A673 (cell line): ENCODE data around the gene DAB2IP. TPM values are rescaled to one million over a fixed set of nuclear protein-coding genes. Genes with fewer than 3 reads are reported as not detected.

Experiments
- BruUV-seq: library from RNA; stranded (reverse); fragments of 400-500 nt; replicated peaks from 2 replicates; lab custom pipeline; 2021; lab: Mats Ljungman, UMichigan
- CTCF ChIA-PET: fragments of 300-600 bp; sonication (Branson Sonifier 250); formaldehyde crosslinking; loops from one replicate; lab custom pipeline; 2022; ENCODE audit warnings: antibody characterized with exemption; lab: Charles Lee
- POLR2A ChIA-PET: fragments of 300-600 bp; sonication (Branson Sonifier 250); formaldehyde crosslinking; loops from one replicate; lab custom pipeline; 2022; ENCODE audit warnings: antibody characterized with exemption; ENCODE audit not compliant: low non-redundant PET; lab: Charles Lee
- DNase-seq: peaks from one replicate; pipeline ENCODE4 v3.0.0-alpha.2; 2015; ENCODE audit warnings: low spot score
- H3K27ac ChIP-seq: fragments of 200-600 bp; sonication (generic); 2 replicates; pipeline ENCODE4 v1.5.1; 2016; ENCODE audit warnings: mixed run types, low read depth, mild to moderate bottlenecking, mixed read lengths, antibody characterized with exemption, low read length; ENCODE audit not compliant: poor library complexity, severe bottlenecking
- H3K27me3 ChIP-seq: fragments of 200-600 bp; sonication (generic); replicated peaks from 2 replicates; pipeline ENCODE4 v1.6.1; 2017; ENCODE audit warnings: mixed run types, low read depth, mild to moderate bottlenecking, mixed read lengths, antibody characterized with exemption, low read length; ENCODE audit not compliant: insufficient read depth, poor library complexity
- H3K36me3 ChIP-seq: fragments of 200-600 bp; sonication (generic); 2 replicates; pipeline ENCODE4 v1.6.1; 2016; ENCODE audit warnings: mixed run types, mild to moderate bottlenecking, mixed read lengths, antibody characterized with exemption, low read length; ENCODE audit not compliant: insufficient read depth, poor library complexity, severe bottlenecking
- H3K4me1 ChIP-seq: fragments of 200-600 bp; sonication (generic); 2 replicates; pipeline ENCODE4 v1.6.1; 2017; ENCODE audit warnings: mixed run types, mild to moderate bottlenecking, mixed read lengths, antibody characterized with exemption, low read length; ENCODE audit not compliant: insufficient read depth, poor library complexity, severe bottlenecking
- H3K4me3 ChIP-seq: fragments of 200-600 bp; sonication (generic); 2 replicates; pipeline ENCODE4 v1.5.1; 2016; ENCODE audit warnings: low read depth, mixed run types, mild to moderate bottlenecking, mixed read lengths, low read length; ENCODE audit not compliant: poor library complexity, severe bottlenecking
- H3K9me3 ChIP-seq: fragments of 200-600 bp; sonication (generic); 2 replicates; pipeline ENCODE4 v1.6.1; 2016; ENCODE audit warnings: mixed run types, low read depth, mild to moderate bottlenecking, mixed read lengths, antibody characterized with exemption, low read length; ENCODE audit not compliant: poor library complexity, severe bottlenecking
- EZH2 ChIP-seq: fragments of 200-600 bp; sonication (generic); IDR thresholded peaks from 2 replicates; pipeline ENCODE4 v1.6.1; 2017; ENCODE audit warnings: borderline replicate concordance, low read depth, mild to moderate bottlenecking, mixed read lengths, antibody characterized with exemption, low read length; ENCODE audit not compliant: poor library complexity, severe bottlenecking
- intact Hi-C: fragments of 100-400 bp; cut with micrococcal nuclease; formaldehyde crosslinking; loops from one replicate; pipeline ENCODE4 v1.10.0; 2022; ENCODE audit not compliant: unreplicated experiment
- total RNA-seq: library from RNA; stranded (reverse); gene quantifications from 2 replicates; pipeline ENCODE4 v1.2.3, GENCODE V29; 2021
- TF ChIP-seq, protein P1 (sequence below): fragments of 300-800, 200-600 bp; sonication (generic); conservative IDR thresholded peaks from 2 replicates; pipeline ENCODE4 v1.5.1; 2017; ENCODE audit warnings: low read depth, mild to moderate bottlenecking, antibody characterized with exemption, low read length, moderate library complexity, mixed read lengths

Gene DAB2IP
- total RNA-seq, 1 experiment from 2014 or later: 34.5 TPM

DNA sequence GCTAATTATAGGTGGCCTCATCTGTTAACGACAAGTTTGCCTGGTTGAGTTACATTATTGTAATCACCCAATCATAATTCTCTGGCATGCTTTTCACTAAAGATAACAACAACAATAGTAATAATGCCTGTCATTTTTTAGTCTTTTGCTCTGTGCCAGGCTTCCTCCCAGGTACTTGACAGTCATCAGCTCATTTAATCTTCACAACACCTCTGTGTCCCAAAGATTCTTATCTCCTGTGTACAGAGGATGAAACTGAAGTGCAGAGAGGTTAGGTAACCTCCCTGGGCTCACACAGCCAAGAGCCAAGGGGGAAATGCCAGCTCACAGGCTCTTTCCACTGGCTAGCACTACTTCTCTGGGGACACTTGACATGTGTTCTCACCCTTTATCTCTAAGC, 77.5 kb downstream of the DAB2IP start:
- POLR2A ChIA-PET: no interaction called here
- Histone ChIP-seq H3K27ac (no peak overlapping the region), H3K27me3 (no peaks in the 10 kb centered on the region), H3K9me3 (no peaks in the 10 kb centered on the region), H3K4me3 (no peak overlapping the region), H3K4me1 (no peaks in the 10 kb centered on the region), H3K36me3 (no peaks in the 10 kb centered on the region)
- BruUV-seq: no TSS peak
- CTCF ChIA-PET: no interaction called here
- no peak for DNase-seq
- intact Hi-C loops: no loop called here
- no peak for TF ChIP-seq EZH2
- TF ChIP-seq, protein P1, sequence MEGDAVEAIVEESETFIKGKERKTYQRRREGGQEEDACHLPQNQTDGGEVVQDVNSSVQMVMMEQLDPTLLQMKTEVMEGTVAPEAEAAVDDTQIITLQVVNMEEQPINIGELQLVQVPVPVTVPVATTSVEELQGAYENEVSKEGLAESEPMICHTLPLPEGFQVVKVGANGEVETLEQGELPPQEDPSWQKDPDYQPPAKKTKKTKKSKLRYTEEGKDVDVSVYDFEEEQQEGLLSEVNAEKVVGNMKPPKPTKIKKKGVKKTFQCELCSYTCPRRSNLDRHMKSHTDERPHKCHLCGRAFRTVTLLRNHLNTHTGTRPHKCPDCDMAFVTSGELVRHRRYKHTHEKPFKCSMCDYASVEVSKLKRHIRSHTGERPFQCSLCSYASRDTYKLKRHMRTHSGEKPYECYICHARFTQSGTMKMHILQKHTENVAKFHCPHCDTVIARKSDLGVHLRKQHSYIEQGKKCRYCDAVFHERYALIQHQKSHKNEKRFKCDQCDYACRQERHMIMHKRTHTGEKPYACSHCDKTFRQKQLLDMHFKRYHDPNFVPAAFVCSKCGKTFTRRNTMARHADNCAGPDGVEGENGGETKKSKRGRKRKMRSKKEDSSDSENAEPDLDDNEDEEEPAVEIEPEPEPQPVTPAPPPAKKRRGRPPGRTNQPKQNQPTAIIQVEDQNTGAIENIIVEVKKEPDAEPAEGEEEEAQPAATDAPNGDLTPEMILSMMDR: no peak

DNA sequence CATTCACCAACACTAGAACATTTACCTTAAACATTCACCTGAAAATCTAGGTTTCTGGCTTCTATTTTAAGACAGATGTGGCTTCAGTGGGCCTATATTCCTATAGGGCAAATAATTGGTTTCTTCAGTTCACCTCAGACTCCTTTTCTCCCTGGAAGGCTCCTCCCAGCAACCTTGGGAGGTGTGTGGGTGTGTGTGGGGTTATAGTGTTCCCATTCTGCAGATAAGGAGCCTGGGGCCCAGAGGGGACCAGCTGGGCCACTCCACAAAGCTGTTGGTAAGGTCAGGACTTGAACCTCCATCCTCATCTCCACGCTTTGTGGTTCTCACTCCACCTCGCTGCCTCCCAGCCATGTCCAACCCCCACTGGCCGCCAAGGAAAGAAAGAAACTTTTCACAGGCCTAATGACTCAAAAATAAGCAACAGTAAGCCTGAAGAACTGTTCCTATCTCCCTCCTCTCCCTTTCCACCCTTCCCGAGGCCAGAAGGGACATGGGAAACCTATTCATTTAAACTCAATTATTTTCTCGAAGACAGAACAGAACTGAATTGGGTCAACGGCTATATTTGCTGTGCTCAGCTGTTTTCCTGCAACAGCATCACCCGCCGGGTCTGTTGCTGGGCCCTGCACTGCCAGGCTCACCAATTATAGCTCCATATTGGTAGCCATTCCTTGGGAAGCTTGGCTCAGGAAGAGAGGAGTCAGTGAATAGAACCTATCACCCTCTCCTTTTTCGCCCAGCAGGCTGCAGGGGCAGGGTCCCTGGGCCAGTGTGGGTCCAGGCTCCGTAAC, 78.5 kb downstream of the DAB2IP start:
- H3K27me3 ChIP-seq: no peaks in the 10 kb centered on the region
- H3K9me3 ChIP-seq: no peaks in the 10 kb centered on the region
- H3K27ac ChIP-seq: no peak overlapping the region
- H3K4me1 ChIP-seq: no peaks in the 10 kb centered on the region
- DNase-seq: no peak
- intact Hi-C loops: no loop called here
- no peaks in the 10 kb centered on the region for H3K36me3 ChIP-seq
- CTCF ChIA-PET: no interaction called here
- TF ChIP-seq, protein P1: no peak
- no peak for TF ChIP-seq EZH2
- no TSS peak for BruUV-seq
- POLR2A ChIA-PET: no interaction called here
- H3K4me3 ChIP-seq: no peak overlapping the region

DNA sequence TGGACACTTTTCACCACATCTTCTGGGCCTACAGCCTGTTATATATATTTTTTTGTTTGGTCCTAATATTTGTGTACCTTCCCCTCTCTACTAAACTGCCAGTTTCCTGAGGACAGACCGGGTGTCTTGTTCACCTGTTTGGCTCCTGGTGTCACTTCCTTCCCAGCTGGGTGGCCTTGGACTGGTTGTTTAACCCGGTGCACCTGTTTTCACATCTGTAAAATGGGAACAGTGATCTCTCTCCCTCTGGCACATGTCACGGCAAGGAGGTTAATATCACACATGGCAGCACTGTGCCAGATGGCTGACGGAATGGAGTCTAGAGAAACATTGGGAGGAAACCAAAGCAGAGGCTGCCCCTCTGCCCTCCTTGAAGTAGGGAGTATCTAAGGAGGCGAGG, 79.7 kb downstream of the DAB2IP start:
- BruUV-seq: no TSS peak
- Histone ChIP-seq H3K4me3 (no peak overlapping the region), H3K9me3 (no peaks in the 10 kb centered on the region), H3K36me3 (no peaks in the 10 kb centered on the region), H3K4me1 (no peaks in the 10 kb centered on the region), H3K27ac (no peak overlapping the region), H3K27me3 (no peaks in the 10 kb centered on the region)
- TF ChIP-seq, protein P1: no peak
- no peak for TF ChIP-seq EZH2
- ChIA-PET POLR2A (no interaction called here), CTCF (no interaction called here)
- intact Hi-C loops: no loop called here
- no peak for DNase-seq
